Measurements from ENCODE around the gene STRIP1.

Gene STRIP1

DNA sequence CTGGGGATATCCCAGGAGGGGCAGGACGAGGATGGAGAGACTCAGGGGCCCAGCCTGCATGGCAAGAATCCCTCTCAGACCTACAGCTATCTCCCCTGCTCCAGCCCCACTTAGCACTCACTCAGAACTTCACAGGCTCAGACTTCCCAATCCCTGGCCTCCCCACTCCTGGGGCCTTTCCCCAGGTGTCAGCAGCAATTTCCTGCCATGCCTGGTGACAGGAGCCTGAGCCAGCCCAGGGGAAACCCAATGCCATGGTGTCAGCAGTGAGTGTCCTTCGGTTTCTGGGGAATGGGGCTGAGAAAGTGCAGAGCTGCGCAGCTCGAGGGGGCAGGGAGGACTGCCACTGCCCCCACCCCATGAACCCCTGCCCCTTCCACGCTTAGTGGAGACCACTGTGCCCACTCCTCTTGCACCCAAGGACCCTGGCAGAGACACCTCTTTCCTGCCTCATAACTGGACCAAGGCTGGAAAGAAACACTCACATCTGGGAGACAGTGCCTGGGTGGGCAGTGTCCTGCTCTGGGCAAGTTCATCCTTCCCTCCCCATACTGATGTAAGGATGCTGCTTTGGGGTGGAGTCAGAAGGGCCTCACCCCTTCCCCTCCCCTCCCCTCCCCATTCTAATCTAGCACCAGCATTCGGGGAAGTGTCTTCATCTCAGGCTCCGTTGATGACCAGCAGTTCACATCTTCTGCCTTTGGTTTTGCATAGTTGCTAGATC, 60.7 kb downstream of the STRIP1 start:
- DNase-seq (ENCODE audit: low spot score): no peak

DNA sequence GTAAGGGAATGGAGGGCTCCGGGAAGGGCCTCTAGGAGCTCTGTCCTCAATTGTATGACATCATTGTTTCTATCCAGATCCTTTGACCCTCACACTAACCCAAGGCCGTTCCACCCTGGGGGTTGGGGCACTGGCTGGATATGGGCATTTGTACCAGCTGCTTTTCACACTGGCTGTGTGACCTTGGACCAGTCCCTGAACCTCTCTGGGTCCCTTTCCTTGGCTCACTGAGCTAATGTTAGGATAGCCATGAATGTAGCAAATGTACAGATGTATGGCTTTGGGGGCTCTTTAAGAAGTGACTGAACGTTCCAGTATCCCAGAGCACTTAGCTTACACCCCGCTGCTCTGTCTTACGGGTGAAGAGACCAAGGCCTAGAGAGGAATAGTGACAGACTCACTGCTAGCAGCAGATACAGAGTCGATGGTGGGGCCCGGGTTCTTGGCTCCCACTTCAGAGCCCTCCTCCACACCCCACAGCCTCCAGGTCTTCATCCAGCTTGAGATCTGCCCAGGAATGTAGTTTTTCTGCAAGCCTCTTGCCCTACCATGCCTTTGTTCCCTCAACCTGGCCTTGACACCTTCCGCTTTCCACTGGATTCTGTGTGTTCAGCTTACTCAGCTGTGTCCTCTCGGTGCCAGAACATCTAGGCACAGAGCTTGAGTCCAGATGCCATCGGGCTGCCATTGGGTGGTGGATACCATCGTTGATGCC, 63.2 kb downstream of the STRIP1 start:
- DNase-seq (ENCODE audit: low spot score): no peak

DNA sequence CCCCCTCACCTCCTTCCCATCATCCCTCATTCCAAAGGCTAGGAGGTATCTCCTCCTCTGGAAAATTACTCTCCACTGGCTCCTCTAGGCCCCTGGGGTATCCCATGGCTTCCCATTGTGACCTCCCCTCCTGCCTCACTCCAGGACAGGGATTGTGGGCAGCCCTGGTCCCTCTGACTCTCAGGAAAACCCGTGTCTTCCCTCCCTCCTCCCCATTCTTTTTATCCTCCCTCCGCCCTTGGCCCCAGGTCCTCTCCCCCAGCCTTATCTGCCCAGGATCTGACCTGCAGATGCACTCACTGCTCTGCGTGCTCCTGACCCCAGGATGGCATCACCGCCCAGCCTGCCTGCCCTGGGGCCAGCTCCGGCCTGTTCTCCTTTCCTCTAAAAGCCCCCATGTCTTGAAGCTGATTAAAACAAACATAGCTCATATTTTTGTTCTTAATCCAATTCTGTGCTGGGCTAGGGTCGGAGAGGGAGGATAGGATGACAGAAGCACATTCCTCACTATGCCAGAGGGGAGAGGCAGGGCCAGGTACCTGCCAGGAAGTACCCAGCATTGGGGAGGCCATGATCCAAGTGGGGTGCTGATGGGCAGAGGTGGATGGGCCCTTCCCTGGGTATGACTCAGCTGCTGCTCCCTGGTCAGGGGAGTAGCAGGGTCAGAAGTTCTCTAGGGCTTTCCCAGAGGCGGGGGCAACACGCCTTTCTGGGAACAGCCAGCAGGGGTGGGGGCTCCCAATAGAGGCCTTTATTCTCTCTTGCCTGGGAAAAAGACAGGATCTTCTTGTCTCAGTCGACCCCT, 64.0 kb downstream of the STRIP1 start:
- no peak for DNase-seq (ENCODE audit: low spot score)

DNA sequence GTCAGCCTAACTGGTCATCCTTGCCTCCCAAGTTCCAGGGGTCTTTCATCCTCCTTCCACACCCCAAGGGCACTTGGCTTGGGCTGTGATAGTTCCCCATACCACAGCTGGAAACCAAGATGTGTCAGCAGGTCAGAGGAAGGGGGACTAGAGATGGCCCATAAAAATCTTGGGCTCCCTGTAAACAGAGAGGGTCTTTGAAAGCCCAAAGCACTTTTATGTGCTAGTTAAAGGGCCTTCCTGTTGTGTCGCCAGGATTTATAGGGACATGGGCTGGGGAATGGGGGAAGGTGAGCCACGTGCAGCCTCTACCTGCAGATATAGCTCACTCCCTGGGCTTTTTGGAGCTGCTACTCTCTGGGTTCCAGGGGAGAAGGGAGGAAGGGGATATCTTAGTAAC, 65.9 kb downstream of the STRIP1 start:
- DNase-seq (ENCODE audit: low spot score): no peak

DNA sequence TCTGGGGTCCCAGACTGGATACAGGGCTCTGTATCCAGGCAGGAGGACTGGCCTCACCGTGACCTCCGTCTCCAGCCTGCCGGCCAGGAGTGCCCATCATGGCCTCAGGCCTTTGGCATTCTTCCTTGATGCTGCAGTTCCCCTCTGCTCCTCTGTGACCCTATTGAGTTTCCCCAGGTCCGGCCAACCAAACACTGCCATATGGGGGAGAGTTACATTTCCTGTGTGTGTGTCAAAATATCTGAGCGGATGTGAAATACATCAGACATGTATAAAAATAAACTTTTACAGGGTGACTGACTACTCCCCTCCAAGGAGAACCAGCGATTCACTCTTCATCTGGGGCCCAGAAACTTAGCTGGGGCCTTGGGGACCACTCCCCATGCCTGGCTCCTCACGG, 67.7 kb downstream of the STRIP1 start:
- no peak for DNase-seq (ENCODE audit: low spot score)

All from putamen (tissue), 1 donor.